Choroid plexus epithelial cell (primary cell): ENCODE data around the gene PERCC1.
A peak's percentile ranks its signal among the peaks of the same experiment; 100 is the strongest.

ENCODE experiments used
- DNase-seq: peaks from one replicate; pipeline ENCODE4 v3.0.0-alpha.2; 2010; ENCODE audit warnings: low read depth
- H3K4me3 ChIP-seq: 2 replicates; pipeline ENCODE4 v1.5.1; 2011; ENCODE audit warnings: low read depth, mild to moderate bottlenecking, control low read depth, low read length, moderate library complexity
- CTCF ChIP-seq: conservative IDR thresholded peaks from 2 replicates; pipeline ENCODE4 v1.5.1; 2011; ENCODE audit warnings: low read depth, mild to moderate bottlenecking, control low read depth, inconsistent platforms, low read length, moderate library complexity

PERCC1 gene

DNA sequence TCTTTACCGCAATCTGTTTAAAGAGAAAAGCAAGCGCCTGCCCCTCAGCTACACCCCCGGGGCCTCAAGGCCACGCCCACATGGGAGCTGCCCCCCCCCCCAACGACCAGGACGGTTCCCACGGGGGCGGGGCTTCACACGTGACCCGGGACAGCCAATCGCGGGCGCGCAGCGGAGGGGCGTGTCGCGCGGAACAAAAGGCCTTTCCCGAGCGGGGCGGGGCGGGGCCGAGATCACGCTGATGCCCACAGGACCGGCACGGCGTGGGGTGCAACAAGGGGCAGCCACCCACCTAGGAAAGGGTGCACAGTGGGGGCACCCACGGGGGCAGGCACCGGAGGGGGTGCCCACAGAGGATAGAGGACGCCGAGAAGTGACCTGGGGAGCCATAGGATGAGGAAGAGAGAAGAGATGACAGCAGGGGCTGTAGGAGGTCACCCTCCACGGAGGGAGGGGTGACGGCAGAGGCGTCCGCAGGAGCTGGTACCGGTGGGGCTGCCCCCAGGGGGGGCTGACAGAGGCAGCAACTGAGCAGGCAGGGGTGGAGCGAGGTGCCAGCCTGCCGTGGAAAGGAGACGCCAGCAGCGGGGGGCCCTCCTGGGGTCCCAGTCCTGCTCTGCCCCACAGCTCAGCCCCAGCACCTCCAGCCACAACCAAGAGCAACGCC is 22.6 kb upstream of the PERCC1 start:
- DNase-seq = peak; percentile 89
- peak overlapping the region; percentile 66 for H3K4me3 ChIP-seq
- TF ChIP-seq CTCF = no peak

DNA sequence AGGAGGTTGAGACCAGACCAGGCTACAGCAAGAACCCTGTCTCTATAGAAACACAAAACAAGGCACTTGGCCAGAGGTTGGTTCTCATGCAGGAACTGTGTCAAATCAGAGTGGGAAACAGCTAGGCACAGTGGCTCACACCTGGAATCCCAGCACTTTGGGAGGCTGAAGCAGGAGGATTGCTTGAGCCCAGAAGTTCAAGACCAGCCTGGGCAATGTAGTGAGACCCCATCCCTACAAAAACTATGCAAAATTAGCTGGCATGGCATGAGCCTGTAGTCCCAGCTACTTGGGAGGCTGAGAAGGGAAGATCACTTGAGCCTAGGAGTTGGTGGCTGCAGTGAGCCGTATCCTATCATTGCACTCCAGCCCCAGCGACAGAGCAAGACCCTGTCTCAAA is 18.0 kb upstream of the PERCC1 start:
- DNase-seq = no peak
- H3K4me3 ChIP-seq = no peak overlapping the region
- no peak for TF ChIP-seq CTCF

- TF ChIP-seq CTCF = peak; percentile 64
- peak; percentile 61 for DNase-seq
- H3K4me3 ChIP-seq = peak overlapping the region; percentile 83
Observed at GRCh38 chr16:1413684-1414531, 17.0 kb upstream of the PERCC1 start.

- H3K4me3 ChIP-seq = peak within 1 kb of the TSS; percentile 83
- no peak for TF ChIP-seq CTCF
- DNase-seq = peak; percentile 59
Observed at GRCh38 chr16:1414532-1415260, 16.2 kb upstream of the PERCC1 start, which contains the start of gene UNKL. TSS of gene UNKL (minus strand) at chr16:1414704. CDS start at chr16:1414691, 13 bp downstream.

DNA sequence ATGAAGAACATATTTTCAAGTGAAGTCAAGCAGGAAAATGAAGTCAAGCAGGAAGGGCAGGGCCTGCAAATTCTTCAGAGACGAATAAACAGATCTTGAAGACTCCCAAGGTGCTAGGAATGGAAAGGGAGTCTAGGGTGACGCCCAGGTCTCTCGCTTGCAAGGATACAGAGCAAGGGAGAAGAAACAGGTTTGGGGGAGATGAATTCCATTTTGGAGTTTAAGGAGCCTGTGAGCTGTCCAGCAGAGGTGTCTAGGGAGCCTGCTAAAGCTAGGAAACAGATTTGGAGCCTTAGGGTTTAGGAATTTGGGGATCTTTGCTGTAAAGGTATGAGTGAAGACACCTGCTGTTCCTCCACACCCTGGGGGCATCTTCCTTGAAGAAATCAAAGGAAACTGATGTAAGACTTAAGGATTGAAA is 14.3 kb upstream of the PERCC1 start:
- no peak overlapping the region for H3K4me3 ChIP-seq
- TF ChIP-seq CTCF = no peak

GRCh38 chr16:1420111-1420539 is 10.8 kb upstream of the PERCC1 start:
- TF ChIP-seq CTCF = no peak
- DNase-seq = no peak
- H3K4me3 ChIP-seq = peak overlapping the region; percentile 96

More for the DNA sequence above, 14.3 kb upstream of the PERCC1 start:
- DNase-seq = no peak
